ENCODE results near the gene LSR.

The LSR gene

DNA sequence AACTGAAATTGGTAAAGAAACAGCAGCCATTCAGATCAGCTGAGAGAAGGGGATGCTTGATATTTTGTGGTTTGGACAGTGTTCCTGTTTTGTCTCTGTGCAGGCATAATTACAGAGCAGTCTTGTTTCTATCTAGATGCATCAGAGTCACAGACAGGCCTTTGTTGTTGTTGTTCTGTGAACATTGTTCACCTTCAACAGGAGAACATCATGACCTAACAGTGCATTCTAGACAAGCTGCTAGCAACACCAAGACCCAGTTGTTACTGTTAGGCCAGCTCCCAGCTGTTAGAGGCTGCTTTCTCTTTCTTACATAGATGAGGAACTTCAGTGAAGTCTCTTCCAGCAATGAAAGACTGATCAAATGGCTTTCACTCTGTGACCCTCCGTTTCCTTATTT lies 8.5 kb upstream of the LSR start:
- Histone ChIP-seq H3K27ac (ENCODE audit: low read depth, low read length, poor library complexity, severe bottlenecking) (no peak overlapping the region), H3K4me1 (ENCODE audit: insufficient read depth, low read length, severe bottlenecking) (no peaks in the 10 kb centered on the region), H3K4me2 (ENCODE audit: low read length) (no peak overlapping the region), H2AFZ (ENCODE audit: low read length) (no peak overlapping the region), H3K9ac (ENCODE audit: low read length) (no peak overlapping the region), H3K79me2 (ENCODE audit: insufficient read depth, low read length) (no peaks in the 10 kb centered on the region), H3K9me2 (ENCODE audit: low read depth, low read length) (no peaks in the 10 kb centered on the region), H3F3A (ENCODE audit: insufficient read depth, low read length) (no peaks in the 10 kb centered on the region), H3K27me3 (ENCODE audit: insufficient read depth, low read length) (peaks cover 10% of the 10 kb centered on the region; the same call in 1 of the 2 replicates), H3K9me3 (ENCODE audit: low read length) (peaks cover 17% of the 10 kb centered on the region), H4K20me1 (ENCODE audit: insufficient read depth, low read length) (no peaks in the 10 kb centered on the region), H3K36me3 (ENCODE audit: insufficient read depth, low read length) (no peaks in the 10 kb centered on the region; the same call in 1 of the 2 replicates), H3K4me3 (ENCODE audit: low read depth, low read length, poor library complexity, severe bottlenecking) (no peak overlapping the region)
- TF ChIP-seq EZH2 (IDR thresholded peaks at IDR 0.05; ENCODE audit: borderline replicate concordance, low read length): no peak
- TF ChIP-seq CTCF (IDR thresholded peaks at IDR 0.05; ENCODE audit: low read length): no peak

GRCh38 chr19:35241417-35241816 lies 7.4 kb upstream of the LSR start:
- Histone ChIP-seq H3K9ac (ENCODE audit: low read length) (no peak overlapping the region), H3K9me2 (ENCODE audit: low read depth, low read length) (no peaks in the 10 kb centered on the region), H4K20me1 (ENCODE audit: insufficient read depth, low read length) (no peaks in the 10 kb centered on the region), H3K27me3 (ENCODE audit: insufficient read depth, low read length) (peaks cover 10% of the 10 kb centered on the region; the same call in 1 of the 2 replicates), H3K4me2 (ENCODE audit: low read length) (no peak overlapping the region), H3F3A (ENCODE audit: insufficient read depth, low read length) (0 out of 2 replicates have a peak, but pooled peaks cover 2% of the 10 kb centered on the region), H3K79me2 (ENCODE audit: insufficient read depth, low read length) (no peaks in the 10 kb centered on the region), H3K27ac (ENCODE audit: low read depth, low read length, poor library complexity, severe bottlenecking) (no peak overlapping the region), H3K4me1 (ENCODE audit: insufficient read depth, low read length, severe bottlenecking) (no peaks in the 10 kb centered on the region), H2AFZ (ENCODE audit: low read length) (no peak overlapping the region), H3K36me3 (ENCODE audit: insufficient read depth, low read length) (no peaks in the 10 kb centered on the region; the same call in 1 of the 2 replicates), H3K4me3 (ENCODE audit: low read depth, low read length, poor library complexity, severe bottlenecking) (no peak overlapping the region), H3K9me3 (ENCODE audit: low read length) (peaks cover 17% of the 10 kb centered on the region)
- TF ChIP-seq CTCF (IDR thresholded peaks at IDR 0.05; ENCODE audit: low read length): no peak

DNA sequence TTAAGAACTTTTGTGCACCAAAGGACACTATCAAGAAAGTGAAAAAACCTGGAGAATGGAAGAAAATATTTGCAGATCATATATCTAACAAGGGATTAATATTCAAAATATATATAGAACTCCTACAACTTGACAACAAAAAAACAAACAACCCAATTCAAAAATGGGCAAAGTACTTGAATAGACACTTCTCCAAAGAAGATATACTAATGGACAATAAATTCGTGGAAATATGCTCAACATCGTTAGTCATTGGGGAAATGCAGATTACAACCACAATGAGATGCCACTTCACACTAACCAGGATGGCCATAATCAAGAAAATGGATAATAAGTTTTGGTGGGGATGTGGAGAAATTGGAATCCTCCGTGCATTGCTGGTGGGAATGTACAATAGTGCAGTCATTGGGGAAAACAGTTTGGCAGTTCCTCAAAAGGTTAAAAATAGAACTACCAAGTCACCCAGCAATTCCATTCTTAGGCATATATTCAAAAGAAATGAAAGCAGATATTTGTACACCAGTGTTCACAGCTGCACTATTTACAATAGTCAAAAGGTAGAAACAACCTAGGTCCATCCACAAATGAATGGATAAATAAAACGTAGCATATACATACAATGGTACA lies 2.2 kb upstream of the LSR start:
- Histone ChIP-seq H3K4me1 (ENCODE audit: insufficient read depth, low read length, severe bottlenecking) (peaks cover 21% of the 10 kb centered on the region), H3K4me2 (ENCODE audit: low read length) (no peak overlapping the region), H3K79me2 (ENCODE audit: insufficient read depth, low read length) (peaks cover 10% of the 10 kb centered on the region; the same call in 1 of the 2 replicates), H3K9me3 (ENCODE audit: low read length) (peaks cover 7% of the 10 kb centered on the region), H3K9ac (ENCODE audit: low read length) (no peak overlapping the region), H3F3A (ENCODE audit: insufficient read depth, low read length) (peaks cover 9% of the 10 kb centered on the region; the same call in 1 of the 2 replicates), H3K27me3 (ENCODE audit: insufficient read depth, low read length) (no peaks in the 10 kb centered on the region), H3K36me3 (ENCODE audit: insufficient read depth, low read length) (peaks cover 14% of the 10 kb centered on the region), H3K9me2 (ENCODE audit: low read depth, low read length) (no peaks in the 10 kb centered on the region), H4K20me1 (ENCODE audit: insufficient read depth, low read length) (no peaks in the 10 kb centered on the region), H2AFZ (ENCODE audit: low read length) (no peak overlapping the region), H3K4me3 (ENCODE audit: low read depth, low read length, poor library complexity, severe bottlenecking) (no peak overlapping the region), H3K27ac (ENCODE audit: low read depth, low read length, poor library complexity, severe bottlenecking) (no peak overlapping the region)
- TF ChIP-seq EZH2 (IDR thresholded peaks at IDR 0.05; ENCODE audit: borderline replicate concordance, low read length) (no peak), CTCF (IDR thresholded peaks at IDR 0.05; ENCODE audit: low read length) (no peak)
